Kidney (tissue), 14 donors: ENCODE measurements around the gene NPAS3. TPM values are rescaled to one million over a fixed set of nuclear protein-coding genes. Genes with fewer than 3 reads are reported as not detected.

ENCODE experiments used
- DNase-seq, 5 donors: peaks; one replicate each; pipeline ENCODE4 v3.0.0-alpha.2; 2013 to 2020
- FAIRE-seq: peaks from 2 replicates; lab custom pipeline; 2012; peaks lifted over from hg19 to GRCh38; lab: Jason Lieb, UNC
- H3K27ac ChIP-seq, 2 donors: one replicate each; pipeline ENCODE4 v1.7.0; 2013; ENCODE audit warnings: low read depth in 2 of 2, low read length in 2 of 2, inconsistent platforms in 1 of 2
- H3K27me3 ChIP-seq: one replicate; pipeline ENCODE4 v1.7.1; 2013; ENCODE audit warnings: low read length, inconsistent platforms; ENCODE audit not compliant: control insufficient read depth, insufficient read depth
- H3K36me3 ChIP-seq, 3 donors: one replicate each; pipeline versions ENCODE4 v1.7.0 to v1.7.1; 2013; ENCODE audit warnings: low read length in 3 of 3, control low read depth in 1 of 3, inconsistent platforms in 1 of 3; ENCODE audit not compliant: insufficient read depth in 3 of 3, control insufficient read depth in 2 of 3
- H3K4me1 ChIP-seq, 3 donors: one replicate each; pipeline versions ENCODE4 v1.7.0 to v1.7.1; 2013; ENCODE audit warnings: low read length in 3 of 3, inconsistent platforms in 1 of 3, low read depth in 1 of 3; ENCODE audit not compliant: control insufficient read depth in 2 of 3, insufficient read depth in 2 of 3
- H3K4me3 ChIP-seq, 3 donors: one replicate each; pipeline versions ENCODE4 v1.7.0 to v1.8.1; 2013; ENCODE audit warnings: low read length in 3 of 3, control low read depth in 1 of 3, inconsistent platforms in 1 of 3
- H3K9ac ChIP-seq, 3 donors: one replicate each; pipeline versions ENCODE4 v1.7.0 to v1.7.1; 2013; ENCODE audit warnings: low read length in 3 of 3, control low read depth in 1 of 3, inconsistent platforms in 1 of 3
- H3K9me3 ChIP-seq, 3 donors: one replicate each; pipeline versions ENCODE4 v1.7.0 to v1.7.1; 2013; ENCODE audit warnings: low read length in 3 of 3, control low read depth in 1 of 3, inconsistent platforms in 1 of 3; ENCODE audit not compliant: control insufficient read depth in 2 of 3, insufficient read depth in 1 of 3
- CTCF ChIP-seq: IDR thresholded peaks from 3 replicates; pipeline ENCODE4 v1.5.1; 2012; ENCODE audit warnings: mild to moderate bottlenecking, moderate library complexity, borderline replicate concordance; ENCODE audit not compliant: insufficient read depth; ENCODE audit errors: extremely low read depth
- intact Hi-C: fragments of 100-400 bp; cut with DNase I; formaldehyde crosslinking; loops from one replicate; pipeline ENCODE4 v1.11.1; 2022
- polyA plus RNA-seq: library from polyadenylated mRNA; stranded (reverse); fragments of 350-450 nt; fragmentation: Illumina TruSeq; extraction: RNeasy Lipid Tissue Mini Kit (QIAGEN cat#74804); gene quantifications from one replicate; pipeline ENCODE4 v1.2.3, GENCODE V29; 2014; ENCODE audit warnings: low read depth, low replicate concordance; ENCODE audit not compliant: insufficient read depth
- total RNA-seq: library from RNA; stranded (reverse); fragmentation: NEBNext Ultra II Directional; extraction: Animal tissue kit (Norgen Biotek cat#: 25700); gene quantifications from one replicate; pipeline ENCODE4 v1.2.1, GENCODE V29; 2021
- donor health status: control.
- donor health status: control.
- donor health status: control.
- donor health status: control.
- donor health status: control.
- donor health status: DM: yes; HTN: yes; CAD: no.
- donor health status: Normal renal cell carcinoma (clear cell type).

Gene NPAS3
- total and polyA plus RNA-seq, 2 donors from 2014 or later = 0.82 to 5.0 TPM

GRCh38 chr14:33509454-33509853 is 570.8 kb downstream of the NPAS3 start:
- Histone ChIP-seq H3K27ac (no peak overlapping the region), H3K9me3 (no peaks in the 10 kb centered on the region), H3K4me1 (peaks cover 0 to 2% (median 0%) of the 10 kb centered on the region in 3 donors), H3K36me3 (no peaks in the 10 kb centered on the region), H3K4me3 (no peak overlapping the region), H3K27me3 (no peaks in the 10 kb centered on the region), H3K9ac (no peak overlapping the region)
- intact Hi-C loops = no loop called here
- DNase-seq (no peak), FAIRE-seq (no peak)
- TF ChIP-seq CTCF = no peak

- Histone ChIP-seq H3K27me3 (no peaks in the 10 kb centered on the region), H3K27ac (no peak overlapping the region), H3K9ac (no peak overlapping the region), H3K4me3 (no peak overlapping the region), H3K36me3 (no peaks in the 10 kb centered on the region), H3K4me1 (peaks cover 0 to 2% (median 0%) of the 10 kb centered on the region in 3 donors), H3K9me3 (no peaks in the 10 kb centered on the region)
- no peak for FAIRE-seq
- TF ChIP-seq CTCF = no peak
- intact Hi-C loops = no loop called here
- peak in 3 of 5 donors; percentile 25 to 56 (median 41) for DNase-seq
Observed at GRCh38 chr14:33510063-33510481, 571.4 kb downstream of the NPAS3 start.

- Histone ChIP-seq H3K9ac (no peak overlapping the region), H3K4me3 (no peak overlapping the region), H3K36me3 (no peaks in the 10 kb centered on the region), H3K27ac (no peak overlapping the region), H3K27me3 (no peaks in the 10 kb centered on the region), H3K9me3 (no peaks in the 10 kb centered on the region), H3K4me1 (peaks cover 0 to 2% (median 0%) of the 10 kb centered on the region in 3 donors)
- FAIRE-seq = no peak
- intact Hi-C loops = no loop called here
- no peak for TF ChIP-seq CTCF
- no peak for DNase-seq
Observed at GRCh38 chr14:33510991-33511390, 572.3 kb downstream of the NPAS3 start.
